ENCODE data around the gene CSNK1D. TPM values are rescaled to one million over a fixed set of nuclear protein-coding genes. Genes with fewer than 3 reads are reported as not detected.
"Not testable (repeated sequence)": the region's sequence is repeated elsewhere in the genome, so short reads cannot be mapped to it uniquely, and the experiment has no call there.

The CSNK1D gene
- total RNA-seq, 1 donor from 2014 or later = 29.0 TPM

DNA sequence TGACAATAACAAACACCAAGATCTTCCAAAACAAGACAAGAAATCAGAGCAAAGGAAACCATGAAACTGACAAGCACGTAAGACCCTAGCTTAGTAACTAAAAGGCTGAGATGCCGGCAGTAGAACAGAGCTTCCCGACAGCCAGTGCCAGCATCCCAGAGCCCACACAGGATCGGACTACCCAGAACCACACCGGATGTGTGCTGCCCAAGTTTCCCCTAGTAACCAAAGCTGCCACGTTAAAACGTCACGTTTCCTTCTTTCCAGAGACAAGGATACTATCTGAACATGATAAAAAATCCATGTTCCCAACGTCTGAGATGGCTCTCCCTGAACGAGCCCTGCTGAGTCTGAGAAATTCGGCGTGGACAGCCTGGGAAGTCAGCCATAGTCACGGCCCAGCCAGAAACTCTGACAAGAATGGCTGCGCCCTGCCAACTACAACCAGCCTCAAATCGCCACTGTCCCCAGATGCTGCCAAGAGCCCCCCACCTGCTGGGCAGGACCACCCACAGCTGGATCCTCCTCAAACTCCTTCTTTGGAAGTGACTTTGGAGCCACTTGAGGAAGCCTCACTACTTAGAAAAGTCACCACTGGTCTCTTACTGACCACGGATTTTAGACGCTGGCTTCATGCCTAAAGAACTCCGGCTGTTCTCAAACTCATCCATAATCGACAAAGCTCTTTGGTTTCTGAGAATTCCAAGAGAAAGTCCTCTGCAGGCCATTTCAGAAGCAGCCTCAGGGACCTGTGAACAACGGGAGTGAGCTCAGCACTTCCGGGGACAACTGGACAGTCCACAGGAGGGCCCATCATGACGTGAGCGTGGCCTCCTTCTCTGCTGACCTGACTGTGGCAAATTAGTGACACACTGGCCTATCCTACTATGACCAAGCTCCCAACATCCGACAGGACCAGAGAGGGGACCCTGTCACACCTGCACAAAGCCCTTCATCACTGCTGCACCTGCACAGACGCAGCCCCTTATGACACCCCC lies 77.5 kb downstream of the CSNK1D start:
- no peak for DNase-seq (ENCODE audit: low read depth)

GRCh38 chr17:82194765-82195164 lies 78.7 kb downstream of the CSNK1D start:
- DNase-seq (ENCODE audit: low read depth) = no peak

DNA sequence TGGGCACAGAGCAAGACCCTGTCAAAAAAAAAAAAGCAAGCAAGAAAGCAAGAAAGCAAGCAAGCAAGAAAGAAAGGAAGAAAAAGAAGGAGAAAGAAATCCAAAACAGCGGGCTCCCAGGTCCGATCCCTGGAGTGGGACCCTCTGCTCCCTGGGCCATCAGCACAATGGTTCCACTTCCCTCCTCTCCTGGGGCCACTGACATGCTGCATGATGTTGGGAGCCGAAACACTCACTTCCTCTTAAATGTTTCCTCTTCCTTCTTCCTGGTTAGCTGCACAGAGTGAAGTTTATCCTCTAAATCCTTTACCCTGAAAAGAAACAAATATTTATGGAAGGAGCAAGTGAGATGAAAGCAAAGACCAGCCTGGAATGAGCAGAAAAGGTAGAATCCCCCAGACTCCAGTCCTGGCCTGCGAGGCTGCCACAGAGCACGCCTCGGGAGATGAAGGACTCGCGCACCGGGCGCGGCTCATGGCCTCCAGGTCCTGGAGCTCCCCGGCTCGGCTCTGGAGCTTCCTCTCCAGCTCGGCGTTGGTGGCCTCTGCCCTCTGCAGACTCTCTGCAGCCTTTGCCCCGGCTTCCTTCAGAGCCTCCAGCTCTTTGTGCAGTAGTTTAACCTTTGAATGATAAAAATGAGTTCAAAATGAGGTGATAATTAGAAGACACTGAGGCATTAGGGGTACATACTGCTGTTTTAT lies 79.8 kb downstream of the CSNK1D start:
- no peak for DNase-seq (ENCODE audit: low read depth)

GRCh38 chr17:82193050-82193449 lies 80.5 kb downstream of the CSNK1D start:
- DNase-seq (ENCODE audit: low read depth) = not testable (repeated sequence)

Small RNA genes lying within 50 kb of the gene (microRNA-seq; reads per million reads assigned to microRNA genes)
- 0.48 reads per million for gene MIR6787

Other genes starting within 250 kb of the CSNK1D start
- gene RAC3, start 242.0 kb downstream of the CSNK1D start, total RNA-seq = 7.3 and 9.8 TPM in 2 replicates
- gene DCXR, start 236.0 kb downstream of the CSNK1D start, total RNA-seq = 99.4 and 105 TPM in 2 replicates
- 42.7 and 45.4 TPM in 2 replicates for gene RFNG, start 221.9 kb downstream of the CSNK1D start, total RNA-seq
- gene GPS1, start 221.8 kb downstream of the CSNK1D start, total RNA-seq = 121 and 122 TPM in 2 replicates
- gene DUS1L, start 207.9 kb downstream of the CSNK1D start, total RNA-seq = 97.1 and 109 TPM in 2 replicates
- 78.4 and 97.9 TPM in 2 replicates for gene FASN, start 175.5 kb downstream of the CSNK1D start, total RNA-seq
- 7.9 and 11.3 TPM in 2 replicates for gene CCDC57, start 60.9 kb downstream of the CSNK1D start, total RNA-seq
- gene SLC16A3, start 44.7 kb downstream of the CSNK1D start, total RNA-seq = 94.9 and 164 TPM in 2 replicates
- 1.4 TPM in 1 of 2 replicates, not detected in the other for gene CD7, start 43.9 kb upstream of the CSNK1D start, total RNA-seq
- gene SECTM1, start 60.1 kb upstream of the CSNK1D start, total RNA-seq = 65.8 and 76.1 TPM in 2 replicates
- gene TEX19, start 85.5 kb upstream of the CSNK1D start, total RNA-seq = 0.80 and 1.1 TPM in 2 replicates
- gene UTS2R, start 98.1 kb upstream of the CSNK1D start, total RNA-seq = 29.1 and 60.3 TPM in 2 replicates
- 30.2 and 41.8 TPM in 2 replicates for gene HEXD, start 144.6 kb upstream of the CSNK1D start, total RNA-seq
- 37.4 and 53.4 TPM in 2 replicates for gene OGFOD3, start 144.9 kb upstream of the CSNK1D start, total RNA-seq
- 59.0 and 62.2 TPM in 2 replicates for gene CYBC1, start 177.1 kb upstream of the CSNK1D start, total RNA-seq
- 55.4 and 66.1 TPM in 2 replicates for gene NARF, start 185.0 kb upstream of the CSNK1D start, total RNA-seq
- gene FOXK2, start 246.0 kb upstream of the CSNK1D start, total RNA-seq = 34.8 and 53.8 TPM in 2 replicates

Data from myocyte (in vitro differentiated cells).